ENCODE data around the gene ARID4A. TPM values are rescaled to one million over a fixed set of nuclear protein-coding genes. Genes with fewer than 3 reads are reported as not detected.

ARID4A gene
- total RNA-seq, 1 donor: 14.5 TPM

DNA sequence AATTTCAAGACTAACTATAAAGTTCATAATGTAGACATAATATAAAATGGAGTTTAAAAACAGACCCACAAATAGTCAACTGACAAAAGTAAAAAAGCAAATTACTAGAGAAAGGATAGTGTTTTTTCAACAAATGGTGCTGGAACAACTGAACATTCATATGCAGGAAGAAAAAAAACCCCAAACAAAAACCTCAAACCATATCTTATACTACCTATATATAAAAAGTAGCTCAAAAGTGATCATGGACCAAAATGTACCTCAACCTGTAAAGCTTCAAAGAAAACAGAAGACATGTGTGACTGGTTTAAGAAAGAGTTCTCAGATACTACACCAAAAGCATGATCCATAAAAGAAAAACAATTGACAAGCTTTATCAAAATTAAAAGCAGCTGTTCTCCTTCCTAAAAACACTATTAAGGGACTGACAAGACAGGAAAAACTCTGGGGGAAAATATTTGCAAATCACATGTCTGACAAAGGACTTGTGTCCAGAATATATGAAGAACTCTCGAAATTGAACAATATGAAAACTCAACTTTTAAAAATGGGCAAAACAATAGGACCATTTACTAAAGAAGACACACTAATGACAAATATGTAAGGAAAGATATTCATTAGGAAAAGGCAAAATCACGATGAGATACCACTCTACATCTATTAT lies 22.7 kb upstream of the ARID4A start:
- peak; percentile 5 for DNase-seq (ENCODE audit: insufficient read length, low spot score, missing footprints)
- TF ChIP-seq, protein P1, sequence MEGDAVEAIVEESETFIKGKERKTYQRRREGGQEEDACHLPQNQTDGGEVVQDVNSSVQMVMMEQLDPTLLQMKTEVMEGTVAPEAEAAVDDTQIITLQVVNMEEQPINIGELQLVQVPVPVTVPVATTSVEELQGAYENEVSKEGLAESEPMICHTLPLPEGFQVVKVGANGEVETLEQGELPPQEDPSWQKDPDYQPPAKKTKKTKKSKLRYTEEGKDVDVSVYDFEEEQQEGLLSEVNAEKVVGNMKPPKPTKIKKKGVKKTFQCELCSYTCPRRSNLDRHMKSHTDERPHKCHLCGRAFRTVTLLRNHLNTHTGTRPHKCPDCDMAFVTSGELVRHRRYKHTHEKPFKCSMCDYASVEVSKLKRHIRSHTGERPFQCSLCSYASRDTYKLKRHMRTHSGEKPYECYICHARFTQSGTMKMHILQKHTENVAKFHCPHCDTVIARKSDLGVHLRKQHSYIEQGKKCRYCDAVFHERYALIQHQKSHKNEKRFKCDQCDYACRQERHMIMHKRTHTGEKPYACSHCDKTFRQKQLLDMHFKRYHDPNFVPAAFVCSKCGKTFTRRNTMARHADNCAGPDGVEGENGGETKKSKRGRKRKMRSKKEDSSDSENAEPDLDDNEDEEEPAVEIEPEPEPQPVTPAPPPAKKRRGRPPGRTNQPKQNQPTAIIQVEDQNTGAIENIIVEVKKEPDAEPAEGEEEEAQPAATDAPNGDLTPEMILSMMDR (IDR thresholded peaks at IDR 0.05; ENCODE audit: extremely low read depth, low read depth, low read length): no peak
- Histone ChIP-seq H3K27me3 (ENCODE audit: insufficient read depth, low read length) (no peaks in the 10 kb centered on the region), H3K4me1 (ENCODE audit: insufficient read depth, low read length) (peaks cover 4% of the 10 kb centered on the region), H3K27ac (ENCODE audit: low read depth, low read length) (peak overlapping the region; percentile 4), H3K36me3 (ENCODE audit: insufficient read depth, low read length) (peaks cover 58% of the 10 kb centered on the region), H3K4me2 (ENCODE audit: insufficient read depth, low read length) (no peak overlapping the region), H4K20me1 (ENCODE audit: insufficient read depth, low read length) (peaks cover 5% of the 10 kb centered on the region), H2AFZ (ENCODE audit: low read length) (no peak overlapping the region), H3K79me2 (ENCODE audit: insufficient read depth, low read length) (peaks cover 91% of the 10 kb centered on the region), H3K9me3 (ENCODE audit: low read depth, low read length) (no peaks in the 10 kb centered on the region), H3K4me3 (ENCODE audit: insufficient read depth, low read length) (no peak overlapping the region)

DNA sequence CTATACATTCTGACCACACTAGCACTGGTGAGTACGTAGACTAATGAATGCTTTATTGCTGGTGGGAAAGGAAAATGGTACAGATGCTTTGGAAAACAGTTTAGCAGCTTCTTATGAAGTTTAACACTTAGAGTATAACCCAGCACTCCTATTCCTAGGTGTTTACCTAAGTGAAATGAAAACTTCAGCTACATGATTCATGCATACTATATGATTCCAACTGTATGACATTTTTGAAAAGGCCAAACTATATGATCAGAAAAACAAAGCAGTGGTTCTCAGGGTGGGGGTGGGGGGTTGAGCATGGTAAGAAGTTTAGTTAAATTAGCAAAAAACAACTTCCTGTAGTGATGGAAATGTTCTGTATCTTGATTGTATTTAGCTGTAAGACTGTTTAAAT lies 22.1 kb upstream of the ARID4A start:
- Histone ChIP-seq H3K4me3 (ENCODE audit: insufficient read depth, low read length) (no peak overlapping the region), H3K9me3 (ENCODE audit: low read depth, low read length) (no peaks in the 10 kb centered on the region), H2AFZ (ENCODE audit: low read length) (no peak overlapping the region), H4K20me1 (ENCODE audit: insufficient read depth, low read length) (peaks cover 11% of the 10 kb centered on the region), H3K4me2 (ENCODE audit: insufficient read depth, low read length) (no peak overlapping the region), H3K27me3 (ENCODE audit: insufficient read depth, low read length) (no peaks in the 10 kb centered on the region), H3K4me1 (ENCODE audit: insufficient read depth, low read length) (peaks cover 7% of the 10 kb centered on the region), H3K79me2 (ENCODE audit: insufficient read depth, low read length) (peaks cover 92% of the 10 kb centered on the region), H3K27ac (ENCODE audit: low read depth, low read length) (no peak overlapping the region), H3K36me3 (ENCODE audit: insufficient read depth, low read length) (peaks cover 55% of the 10 kb centered on the region)
- no peak for DNase-seq (ENCODE audit: insufficient read length, low spot score, missing footprints)
- TF ChIP-seq, protein P1 (IDR thresholded peaks at IDR 0.05; ENCODE audit: extremely low read depth, low read depth, low read length): no peak

DNA sequence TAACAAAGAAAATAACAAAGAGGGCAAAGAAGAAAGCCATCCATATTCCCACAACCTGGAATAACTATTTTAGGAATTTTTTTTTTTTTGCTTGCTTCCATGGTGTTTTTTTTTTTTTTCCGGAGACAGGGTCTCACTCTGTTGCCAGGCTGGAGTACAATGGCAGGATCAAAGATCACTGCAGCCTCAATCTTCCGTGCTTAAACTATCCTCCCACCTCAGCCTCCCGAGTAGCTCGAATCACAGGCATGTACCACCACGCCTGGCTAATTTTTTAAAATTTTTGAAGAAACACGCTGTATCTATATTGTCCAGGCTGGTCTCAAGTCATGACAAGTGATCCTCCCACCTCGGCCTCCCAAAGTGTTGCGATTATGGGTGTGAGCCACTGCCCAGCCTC lies 20.2 kb upstream of the ARID4A start:
- H3K27me3 ChIP-seq (ENCODE audit: insufficient read depth, low read length): no peaks in the 10 kb centered on the region
- H3K27ac ChIP-seq (ENCODE audit: low read depth, low read length): no peak overlapping the region
- H3K79me2 ChIP-seq (ENCODE audit: insufficient read depth, low read length): peaks cover 90% of the 10 kb centered on the region
- H3K36me3 ChIP-seq (ENCODE audit: insufficient read depth, low read length): peaks cover 37% of the 10 kb centered on the region
- H2AFZ ChIP-seq (ENCODE audit: low read length): no peak overlapping the region
- H3K4me3 ChIP-seq (ENCODE audit: insufficient read depth, low read length): no peak overlapping the region
- TF ChIP-seq, protein P1 (IDR thresholded peaks at IDR 0.05; ENCODE audit: extremely low read depth, low read depth, low read length): no peak
- DNase-seq (ENCODE audit: insufficient read length, low spot score, missing footprints): no peak
- H4K20me1 ChIP-seq (ENCODE audit: insufficient read depth, low read length): peaks cover 14% of the 10 kb centered on the region
- H3K9me3 ChIP-seq (ENCODE audit: low read depth, low read length): no peaks in the 10 kb centered on the region
- H3K4me1 ChIP-seq (ENCODE audit: insufficient read depth, low read length): peaks cover 23% of the 10 kb centered on the region
- no peak overlapping the region for H3K4me2 ChIP-seq (ENCODE audit: insufficient read depth, low read length)

DNA sequence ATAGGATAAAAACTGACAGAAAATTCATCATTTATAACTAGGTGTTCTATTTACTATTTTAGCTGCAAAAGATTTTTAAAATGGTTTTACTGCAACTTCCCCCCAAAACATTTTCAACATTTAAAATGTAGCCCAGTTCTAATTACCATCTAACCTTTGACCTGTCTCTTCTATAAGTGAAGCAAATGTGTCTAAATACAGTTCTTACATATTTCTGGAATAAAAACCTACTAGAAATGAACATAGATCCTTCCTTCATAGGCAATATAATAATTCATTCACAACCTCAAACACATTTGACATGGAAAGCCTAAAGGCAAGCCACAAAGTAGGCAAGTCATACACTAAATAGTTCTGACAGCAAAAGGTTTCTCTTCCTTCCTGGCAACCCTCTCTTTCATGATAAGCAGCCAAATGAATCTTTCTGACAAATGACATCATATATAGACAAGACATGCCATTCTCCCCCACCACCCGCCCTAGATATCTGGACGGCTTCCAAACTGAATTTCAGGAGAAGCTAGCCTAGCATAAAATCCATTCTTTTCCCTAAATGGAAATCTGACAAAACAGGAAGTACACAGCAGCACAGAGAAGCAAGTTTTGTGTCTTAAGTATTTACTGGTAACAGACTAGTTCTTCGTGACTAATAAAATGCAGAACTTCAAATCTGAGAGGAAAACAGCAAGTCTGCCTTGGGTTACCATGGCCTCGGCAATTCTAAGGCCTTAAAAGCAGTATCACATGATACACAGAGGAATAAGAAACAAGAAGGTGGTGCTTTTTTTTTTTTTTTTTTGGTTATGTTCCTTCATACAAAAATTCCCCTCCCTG lies 17.2 kb upstream of the ARID4A start:
- Histone ChIP-seq H3K4me1 (ENCODE audit: insufficient read depth, low read length) (peaks cover 27% of the 10 kb centered on the region), H3K27ac (ENCODE audit: low read depth, low read length) (peak overlapping the region; percentile 84), H3K27me3 (ENCODE audit: insufficient read depth, low read length) (no peaks in the 10 kb centered on the region), H3K4me2 (ENCODE audit: insufficient read depth, low read length) (peak overlapping the region; percentile 49), H3K79me2 (ENCODE audit: insufficient read depth, low read length) (peaks cover 91% of the 10 kb centered on the region), H4K20me1 (ENCODE audit: insufficient read depth, low read length) (peaks cover 22% of the 10 kb centered on the region), H2AFZ (ENCODE audit: low read length) (no peak overlapping the region), H3K9me3 (ENCODE audit: low read depth, low read length) (no peaks in the 10 kb centered on the region), H3K4me3 (ENCODE audit: insufficient read depth, low read length) (no peak overlapping the region), H3K36me3 (ENCODE audit: insufficient read depth, low read length) (peaks cover 52% of the 10 kb centered on the region)
- peak; percentile 85 for DNase-seq (ENCODE audit: insufficient read length, low spot score, missing footprints)
- TF ChIP-seq, protein P1 (IDR thresholded peaks at IDR 0.05; ENCODE audit: extremely low read depth, low read depth, low read length): no peak

Data from osteoblast (primary cell).